Prostate gland (tissue), 2 donors: Measurements from ENCODE around the gene MIPOL1.

ENCODE experiments used
- CTCF ChIP-seq, 4 experiments: fragments of 200-600 bp in 2 of 4; fragments of 450-650 bp in 2 of 4; sonication (generic) in 2 of 4; IDR thresholded peaks; 1 replicate in 3 of 4; 2 replicates in 1 of 4; pipeline ENCODE4 v1.5.1; 2016 to 2019; ENCODE audit warnings: antibody characterized with exemption in 4 of 4, mild to moderate bottlenecking in 2 of 4, moderate library complexity in 2 of 4
- POLR2A ChIP-seq: fragments of 450-650 bp; IDR thresholded peaks from one replicate; pipeline ENCODE4 v1.6.1; 2016; ENCODE audit warnings: antibody characterized with exemption, mild to moderate bottlenecking
- POLR2AphosphoS5 ChIP-seq: sonication (generic); formaldehyde crosslinking; IDR thresholded peaks from one replicate; pipeline ENCODE4 v1.6.1; 2017; ENCODE audit warnings: antibody characterized with exemption

GRCh38 chr14:37553935-37554550, 356.3 kb downstream of the MIPOL1 start:
- TF ChIP-seq CTCF (IDR thresholded peaks at IDR 0.05): no peak
- TF ChIP-seq POLR2AphosphoS5: no peak
- no peak for TF ChIP-seq POLR2A
